SK-N-SH (cell line): ENCODE data around the gene CEP162. TPM values are rescaled to one million over a fixed set of nuclear protein-coding genes. Genes with fewer than 3 reads are reported as not detected.
A peak's percentile ranks its signal among the peaks of the same experiment; 100 is the strongest.
"Not testable (repeated sequence)": the region's sequence is repeated elsewhere in the genome, so short reads cannot be mapped to it uniquely, and the experiment has no call there.

Experiments
- CTCF ChIA-PET: fragments of 300-600, 350-600 bp; formaldehyde crosslinking; extraction: SDS; loops from one replicate; lab custom pipeline; 2021; lab: Yijun Ruan, JAX
- POLR2A ChIA-PET: fragments of 350-600 bp; sonication (Branson Sonifier 250); formaldehyde crosslinking; extraction: SDS; loops from one replicate; lab custom pipeline; 2020; ENCODE audit warnings: antibody characterized with exemption, inconsistent platforms; lab: Yijun Ruan, JAX
- DNase-seq: peaks from one replicate; pipeline ENCODE4 v3.0.0; 2012
- H2AFZ ChIP-seq: fragments of 200-600 bp; sonication (generic); 2 replicates; pipeline ENCODE4 v1.8.1; 2016; ENCODE audit warnings: antibody characterized with exemption, mild to moderate bottlenecking, low read depth
- H3F3A ChIP-seq: fragments of 200-600 bp; sonication (generic); replicated peaks from 2 replicates; pipeline ENCODE3; 2016; ENCODE audit warnings: antibody characterized with exemption, mild to moderate bottlenecking; ENCODE audit not compliant: insufficient read depth
- H3K27ac ChIP-seq, 2 experiments: fragments of 200-500 bp in 1 of 2; fragments of 200-600 bp in 1 of 2; sonication (Bioruptor generic) in 1 of 2; sonication (generic), shearing (Covaris generic) in 1 of 2; 2 replicates each; pipeline versions ENCODE4 v1.5.1 to v1.6.1; 2014 to 2016; ENCODE audit warnings: low read depth in 2 of 2, inconsistent platforms in 1 of 2, low read length in 1 of 2, mild to moderate bottlenecking in 1 of 2, mixed read lengths in 1 of 2
- H3K27me3 ChIP-seq: fragments of 200-600 bp; sonication (generic), shearing (Covaris generic); 2 replicates; pipeline ENCODE4 v1.6.1; 2016; ENCODE audit warnings: mixed run types; ENCODE audit not compliant: insufficient read depth
- H3K36me3 ChIP-seq, 2 experiments: fragments of 200-500 bp in 1 of 2; fragments of 200-600 bp in 1 of 2; sonication (Bioruptor generic) in 1 of 2; sonication (generic) in 1 of 2; replicated peaks in 1 of 2; 2 replicates each; pipeline versions ENCODE3 to v1.5.1; 2014 to 2016; ENCODE audit warnings: low read length in 1 of 2, mild to moderate bottlenecking in 1 of 2; ENCODE audit not compliant: insufficient read depth in 2 of 2, control insufficient read depth in 1 of 2
- H3K4me1 ChIP-seq, 2 experiments: fragments of 200-500 bp in 1 of 2; fragments of 200-600 bp in 1 of 2; sonication (Bioruptor generic) in 1 of 2; sonication (generic), shearing (Covaris generic) in 1 of 2; 2 replicates each; pipeline versions ENCODE4 v1.5.1 to v1.6.1; 2014 to 2016; ENCODE audit warnings: low read depth in 1 of 2, low read length in 1 of 2, mixed run types in 1 of 2; ENCODE audit not compliant: insufficient read depth in 2 of 2, control insufficient read depth in 1 of 2
- H3K4me2 ChIP-seq: fragments of 200-600 bp; sonication (generic), shearing (Covaris generic); 2 replicates; pipeline ENCODE4 v1.6.1; 2017; ENCODE audit warnings: mixed run types
- H3K4me3 ChIP-seq, 2 experiments: fragments of 200-500 bp in 1 of 2; fragments of 200-600 bp in 1 of 2; sonication (Bioruptor generic) in 1 of 2; sonication (generic), shearing (Covaris generic) in 1 of 2; 2 replicates each; pipeline versions ENCODE4 v1.5.1 to v1.8.1; 2014 to 2016; ENCODE audit warnings: low read depth in 2 of 2, inconsistent platforms in 1 of 2, low read length in 1 of 2, mild to moderate bottlenecking in 1 of 2, mixed read lengths in 1 of 2, moderate library complexity in 1 of 2
- H3K79me2 ChIP-seq: fragments of 200-600 bp; sonication (generic); 2 replicates; pipeline ENCODE4 v1.8.1; 2017; ENCODE audit warnings: mild to moderate bottlenecking; ENCODE audit not compliant: insufficient read depth
- H3K9ac ChIP-seq: fragments of 200-600 bp; sonication (generic); 2 replicates; pipeline ENCODE4 v1.6.1; 2017; ENCODE audit warnings: mixed run types
- H3K9me2 ChIP-seq: fragments of 200-600 bp; sonication (generic); 2 replicates; pipeline ENCODE4 v1.6.1; 2017; ENCODE audit warnings: mixed run types
- H3K9me3 ChIP-seq: fragments of 200-600 bp; sonication (generic); 2 replicates; pipeline ENCODE4 v1.6.1; 2017; ENCODE audit warnings: mixed run types, mild to moderate bottlenecking, moderate library complexity
- H4K20me1 ChIP-seq: fragments of 200-600 bp; sonication (generic); 2 replicates; pipeline ENCODE4 v1.6.1; 2017; ENCODE audit warnings: mild to moderate bottlenecking, mixed run types; ENCODE audit not compliant: insufficient read depth
- CHD2 ChIP-seq: fragments of 150-350 bp; IDR thresholded peaks from 2 replicates; pipeline ENCODE4 v1.6.1; 2018; ENCODE audit warnings: low read length; ENCODE audit not compliant: partially characterized antibody
- FOXJ3 ChIP-seq: sonication (generic); formaldehyde crosslinking; IDR thresholded peaks from 2 replicates; pipeline ENCODE4 v1.5.1; 2020; ENCODE audit warnings: mild to moderate bottlenecking, missing genetic modification reagents
- FOXM1 ChIP-seq: IDR thresholded peaks from 2 replicates; pipeline ENCODE4 v1.4.0; 2012; ENCODE audit warnings: low read depth, mild to moderate bottlenecking
- GABPA ChIP-seq: IDR thresholded peaks from 2 replicates; pipeline ENCODE4 v1.4.0; 2012; ENCODE audit warnings: low read depth, mild to moderate bottlenecking
- JUND ChIP-seq: IDR thresholded peaks from 2 replicates; pipeline ENCODE4 v1.4.0; 2012
- MEF2A ChIP-seq: IDR thresholded peaks from 2 replicates; pipeline ENCODE4 v1.4.0; 2012; ENCODE audit warnings: low read depth, borderline replicate concordance
- MXI1 ChIP-seq: IDR thresholded peaks from 2 replicates; pipeline ENCODE4 v1.6.1; 2012; ENCODE audit warnings: mild to moderate bottlenecking, low read depth, low read length, improper control_type of control experiment
- NRF1 ChIP-seq: IDR thresholded peaks from 2 replicates; pipeline ENCODE4 v1.6.1; 2012; ENCODE audit warnings: low read depth, mild to moderate bottlenecking, low read length
- POLR2AphosphoS5 ChIP-seq: IDR thresholded peaks from 2 replicates; pipeline ENCODE4 v1.6.1; 2012; ENCODE audit warnings: low read depth, low read length
- RCOR1 ChIP-seq: fragments of 150-350 bp; IDR thresholded peaks from 2 replicates; pipeline ENCODE4 v1.6.1; 2017; ENCODE audit warnings: antibody characterized with exemption, low read length
- RFX5 ChIP-seq: IDR thresholded peaks from 2 replicates; pipeline ENCODE4 v1.6.1; 2012; ENCODE audit warnings: mild to moderate bottlenecking, improper control_type of control experiment, low read length
- SIN3A ChIP-seq: IDR thresholded peaks from 2 replicates; pipeline ENCODE4 v1.6.1; 2012; ENCODE audit warnings: low read depth, mild to moderate bottlenecking, low read length, moderate library complexity, borderline replicate concordance
- SMC3 ChIP-seq: IDR thresholded peaks from 2 replicates; pipeline ENCODE4 v1.6.1; 2012; ENCODE audit warnings: low read depth, low read length, improper control_type of control experiment
- TEAD4 ChIP-seq: IDR thresholded peaks from 2 replicates; pipeline ENCODE4 v1.4.0; 2012; ENCODE audit warnings: mild to moderate bottlenecking, borderline replicate concordance; ENCODE audit not compliant: insufficient read depth
- YY1 ChIP-seq: IDR thresholded peaks from 2 replicates; pipeline ENCODE4 v1.4.0; 2012; ENCODE audit warnings: low read depth, mild to moderate bottlenecking
- WGBS: methylation state at CpG from one replicate; pipeline ENCODE4 v1.1.6; 2017; ENCODE audit warnings: low lambda C conversion rate; 5-methylcytosine and 5-hydroxymethylcytosine counted together
- polyA plus RNA-seq, 3 experiments: library from polyadenylated mRNA; depleted of rRNA; stranded (reverse); fragments of >200 nt; gene quantifications; 2 replicates each; pipeline ENCODE4 v1.2.3, GENCODE V29; 2012
- TF ChIP-seq, protein P1 (sequence below): IDR thresholded peaks from 2 replicates; pipeline ENCODE4 v1.4.0; 2012; ENCODE audit warnings: low read depth, borderline replicate concordance
- TF ChIP-seq, protein P2 (sequence below): fragments of 150-350 bp; IDR thresholded peaks from 2 replicates; pipeline ENCODE4 v1.6.1; 2016; ENCODE audit warnings: mild to moderate bottlenecking, low read depth, low read length

Gene CEP162
- polyA plus RNA-seq, 1 of the 3 experiments (the other 2 are of a cell fraction) = 1.2 TPM

DNA sequence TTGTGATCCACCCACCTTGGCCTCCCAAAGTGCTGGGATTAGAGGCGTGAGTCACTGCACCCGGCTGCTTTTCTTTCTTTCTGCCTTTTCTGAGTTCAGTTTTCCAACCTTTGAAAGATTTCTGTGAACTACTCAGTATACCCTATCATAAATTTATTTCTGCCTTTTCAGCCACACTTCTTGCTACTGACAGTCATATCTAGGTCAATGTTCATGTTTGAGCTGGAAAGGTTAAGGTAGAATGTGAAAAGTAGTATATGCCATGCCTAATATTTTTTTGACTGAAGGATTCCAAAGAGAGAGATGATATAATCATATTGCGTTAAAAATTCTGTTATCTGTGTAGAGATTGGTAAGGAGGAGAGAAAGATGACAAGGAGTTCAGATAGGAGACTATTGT lies 25.9 kb upstream of the CEP162 start (continued):
- TF ChIP-seq, protein P1, sequence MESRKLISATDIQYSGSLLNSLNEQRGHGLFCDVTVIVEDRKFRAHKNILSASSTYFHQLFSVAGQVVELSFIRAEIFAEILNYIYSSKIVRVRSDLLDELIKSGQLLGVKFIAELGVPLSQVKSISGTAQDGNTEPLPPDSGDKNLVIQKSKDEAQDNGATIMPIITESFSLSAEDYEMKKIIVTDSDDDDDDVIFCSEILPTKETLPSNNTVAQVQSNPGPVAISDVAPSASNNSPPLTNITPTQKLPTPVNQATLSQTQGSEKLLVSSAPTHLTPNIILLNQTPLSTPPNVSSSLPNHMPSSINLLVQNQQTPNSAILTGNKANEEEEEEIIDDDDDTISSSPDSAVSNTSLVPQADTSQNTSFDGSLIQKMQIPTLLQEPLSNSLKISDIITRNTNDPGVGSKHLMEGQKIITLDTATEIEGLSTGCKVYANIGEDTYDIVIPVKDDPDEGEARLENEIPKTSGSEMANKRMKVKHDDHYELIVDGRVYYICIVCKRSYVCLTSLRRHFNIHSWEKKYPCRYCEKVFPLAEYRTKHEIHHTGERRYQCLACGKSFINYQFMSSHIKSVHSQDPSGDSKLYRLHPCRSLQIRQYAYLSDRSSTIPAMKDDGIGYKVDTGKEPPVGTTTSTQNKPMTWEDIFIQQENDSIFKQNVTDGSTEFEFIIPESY = no peak
- no peak for TF ChIP-seq POLR2AphosphoS5

DNA sequence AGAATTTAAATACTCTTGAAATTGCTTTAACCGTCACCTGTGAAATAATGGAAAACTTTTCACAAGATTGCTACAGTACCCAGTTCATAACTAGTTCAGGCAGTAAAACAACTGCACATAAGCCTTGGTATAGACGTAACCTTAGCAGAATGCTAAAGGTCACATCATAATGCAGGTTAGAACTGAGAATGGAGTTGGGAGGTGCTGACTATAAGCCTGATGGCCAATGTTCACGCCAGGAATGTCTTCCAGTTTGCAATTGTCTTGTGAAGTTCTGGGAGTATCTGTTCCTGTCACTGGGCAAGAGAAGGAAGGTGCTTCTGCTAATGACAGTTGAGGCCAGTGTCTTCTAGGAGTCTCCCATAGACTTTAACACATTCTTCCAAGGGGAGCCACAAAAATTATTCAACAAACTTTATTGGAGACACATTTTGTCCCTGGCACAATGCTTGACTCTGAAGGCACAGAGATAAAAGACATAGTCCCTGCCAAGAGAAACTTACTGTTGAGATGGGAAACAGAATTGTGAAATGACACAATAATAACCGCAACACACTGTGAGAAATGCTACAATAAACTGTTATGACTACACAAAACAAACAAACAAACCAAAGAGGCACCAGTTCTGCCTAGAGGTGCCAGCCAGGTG lies 24.6 kb upstream of the CEP162 start:
- H3K4me2 ChIP-seq = no peak overlapping the region
- H3K9me3 ChIP-seq = no peaks in the 10 kb centered on the region
- H3K9me2 ChIP-seq = no peaks in the 10 kb centered on the region
- no peaks in the 10 kb centered on the region for H3F3A ChIP-seq
- no peak for DNase-seq
- no peak for TF ChIP-seq POLR2AphosphoS5
- TF ChIP-seq MXI1 = no peak
- TF ChIP-seq YY1 = no peak
- TF ChIP-seq SMC3 = no peak
- TF ChIP-seq MEF2A = no peak
- TF ChIP-seq, protein P2, sequence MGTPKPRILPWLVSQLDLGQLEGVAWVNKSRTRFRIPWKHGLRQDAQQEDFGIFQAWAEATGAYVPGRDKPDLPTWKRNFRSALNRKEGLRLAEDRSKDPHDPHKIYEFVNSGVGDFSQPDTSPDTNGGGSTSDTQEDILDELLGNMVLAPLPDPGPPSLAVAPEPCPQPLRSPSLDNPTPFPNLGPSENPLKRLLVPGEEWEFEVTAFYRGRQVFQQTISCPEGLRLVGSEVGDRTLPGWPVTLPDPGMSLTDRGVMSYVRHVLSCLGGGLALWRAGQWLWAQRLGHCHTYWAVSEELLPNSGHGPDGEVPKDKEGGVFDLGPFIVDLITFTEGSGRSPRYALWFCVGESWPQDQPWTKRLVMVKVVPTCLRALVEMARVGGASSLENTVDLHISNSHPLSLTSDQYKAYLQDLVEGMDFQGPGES = no peak
- CTCF ChIA-PET = no interaction called here
- no peaks in the 10 kb centered on the region for H3K36me3 ChIP-seq
- 43% methylated on average over 4 of the region's 4 CpGs for WGBS
- no peak overlapping the region for H2AFZ ChIP-seq
- H3K27me3 ChIP-seq = no peaks in the 10 kb centered on the region
- no peaks in the 10 kb centered on the region for H3K79me2 ChIP-seq
- H4K20me1 ChIP-seq = no peaks in the 10 kb centered on the region
- POLR2A ChIA-PET = no interaction called here
- peak overlapping the region in 1 of 2 experiments; percentile 24; a peak in 1 of 4 replicates for H3K4me3 ChIP-seq
- no peak overlapping the region for H3K27ac ChIP-seq
- no peak overlapping the region for H3K9ac ChIP-seq
- no peaks in the 10 kb centered on the region for H3K4me1 ChIP-seq

DNA sequence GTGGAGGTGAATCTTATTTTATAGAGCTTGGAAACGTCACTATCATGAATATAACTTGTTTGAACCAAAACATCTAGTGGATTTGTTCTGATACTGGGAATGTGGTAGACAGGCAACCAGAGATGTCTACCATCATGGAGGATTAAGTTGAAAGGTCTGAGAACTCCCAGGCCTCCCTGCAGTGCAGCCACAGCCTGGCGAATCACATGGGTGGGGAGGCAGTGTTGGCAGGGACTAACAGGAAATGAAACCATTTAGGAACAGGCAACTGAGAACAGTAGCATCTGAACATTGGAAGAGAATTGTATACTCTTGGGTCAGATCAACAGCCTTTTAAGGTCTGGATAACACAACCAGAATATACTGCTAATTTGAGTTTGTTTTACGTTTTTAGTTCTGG lies 22.3 kb upstream of the CEP162 start:
- peak; percentile 30 for DNase-seq
- POLR2A ChIA-PET = no interaction called here
- TF ChIP-seq RCOR1 (no peak), YY1 (no peak), NRF1 (no peak), MXI1 (no peak), RFX5 (no peak), GABPA (no peak), JUND (no peak), TEAD4 (no peak), SIN3A (no peak), MEF2A (no peak), CHD2 (no peak), FOXM1 (no peak), FOXJ3 (CRISPR knock-in tag) (no peak)
- TF ChIP-seq, protein P2 = no peak

DNA sequence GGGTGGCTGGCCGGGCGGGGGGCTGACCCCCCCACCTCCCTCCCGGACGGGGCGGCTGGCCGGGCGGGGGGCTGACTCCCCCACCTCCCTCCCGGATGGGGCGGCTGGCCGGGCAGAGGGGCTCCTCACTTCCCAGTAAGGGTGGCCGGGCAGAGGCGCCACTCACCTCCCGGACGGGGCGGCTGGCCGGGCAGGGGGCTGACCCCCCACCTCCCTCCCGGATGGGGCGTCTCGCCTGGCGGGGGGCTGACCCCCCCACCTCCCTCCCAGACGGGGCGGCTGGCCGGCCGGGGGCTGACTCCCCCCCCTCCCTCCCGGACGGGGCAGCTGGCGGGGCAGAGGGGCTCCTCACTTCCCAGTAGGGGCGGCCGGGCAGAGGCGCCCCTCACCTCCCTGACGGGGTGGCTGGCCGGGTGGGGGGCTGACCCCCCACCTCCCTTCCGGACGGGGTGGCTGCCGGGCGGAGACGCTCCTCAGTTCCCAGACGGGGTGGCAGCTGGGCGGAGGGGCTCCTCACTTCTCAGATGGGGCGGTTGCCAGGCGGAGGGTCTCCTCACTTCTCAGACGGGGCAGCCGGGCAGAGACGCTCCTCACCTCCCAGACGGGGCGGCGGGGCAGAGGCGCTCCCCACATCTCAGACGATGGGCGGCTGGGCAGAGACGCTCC lies 17.1 kb upstream of the CEP162 start:
- DNase-seq, H3K9me3 ChIP-seq, H3F3A ChIP-seq, H3K79me2 ChIP-seq, H2AFZ ChIP-seq, H3K4me1 ChIP-seq, H3K9ac ChIP-seq, H3K9me2 ChIP-seq, H3K36me3 ChIP-seq, H3K27ac ChIP-seq, H4K20me1 ChIP-seq, POLR2A ChIA-PET, H3K27me3 ChIP-seq, H3K4me2 ChIP-seq, CTCF ChIA-PET, H3K4me3 ChIP-seq: not testable (repeated sequence)
- WGBS = 74% methylated on average over 15 of the region's 51 CpGs

More for the DNA sequence above, 22.3 kb upstream of the CEP162 start:
- WGBS = 24% methylated on average over 3 of the region's 3 CpGs
- no peak overlapping the region for H3K4me2 ChIP-seq
- H3K79me2 ChIP-seq = no peaks in the 10 kb centered on the region
- H3K27me3 ChIP-seq = no peaks in the 10 kb centered on the region
- H4K20me1 ChIP-seq = no peaks in the 10 kb centered on the region
- H3K27ac ChIP-seq = no peak overlapping the region
- H2AFZ ChIP-seq = no peak overlapping the region
- no peaks in the 10 kb centered on the region for H3F3A ChIP-seq
- no peaks in the 10 kb centered on the region for H3K9me2 ChIP-seq
- no peaks in the 10 kb centered on the region for H3K36me3 ChIP-seq
- no peak overlapping the region for H3K9ac ChIP-seq
- CTCF ChIA-PET = no interaction called here
- no peaks in the 10 kb centered on the region for H3K9me3 ChIP-seq
- H3K4me1 ChIP-seq = no peaks in the 10 kb centered on the region
- no peak overlapping the region for H3K4me3 ChIP-seq
